RWPE2 (cell line): ENCODE measurements around the gene IL1RAPL1.

Experiments
- ATAC-seq: fragments of 200-7000 bp; cut with Tn5 transposase; 3 replicates; pipeline ENCODE4 v1.9.1; 2021; ENCODE audit warnings: low read depth
- DNase-seq: peaks from one replicate; pipeline ENCODE4 v3.0.0-alpha.2; 2020; ENCODE audit warnings: low spot score
- H3K27ac ChIP-seq: fragments of 450-650 bp; 2 replicates; pipeline ENCODE4 v1.5.1; 2017; ENCODE audit warnings: mild to moderate bottlenecking; ENCODE audit not compliant: poor library complexity, severe bottlenecking
- H3K27me3 ChIP-seq: fragments of 250-450 bp; sonication (Bioruptor Pico); 2 replicates; pipeline ENCODE4 v1.5.1; 2021; ENCODE audit warnings: mild to moderate bottlenecking, moderate library complexity; ENCODE audit not compliant: insufficient read depth, poor library complexity, severe bottlenecking
- H3K36me3 ChIP-seq: fragments of 250-450 bp; sonication (Bioruptor Pico); 2 replicates; pipeline ENCODE4 v1.5.1; 2020; ENCODE audit warnings: low read depth, mild to moderate bottlenecking, moderate library complexity
- H3K4me1 ChIP-seq: fragments of 250-450 bp; sonication (Bioruptor Pico); 2 replicates; pipeline ENCODE4 v1.5.1; 2021; ENCODE audit warnings: mild to moderate bottlenecking, moderate library complexity; ENCODE audit not compliant: insufficient read depth, poor library complexity, severe bottlenecking
- H3K4me3 ChIP-seq: fragments of 250-450 bp; sonication (Bioruptor Pico); 2 replicates; pipeline ENCODE4 v1.5.1; 2021; ENCODE audit warnings: mild to moderate bottlenecking, moderate library complexity; ENCODE audit not compliant: severe bottlenecking
- H3K9me3 ChIP-seq: fragments of 250-450 bp; sonication (Bioruptor Pico); 2 replicates; pipeline ENCODE4 v1.5.1; 2021; ENCODE audit warnings: mild to moderate bottlenecking, moderate library complexity; ENCODE audit not compliant: severe bottlenecking
- TF ChIP-seq, protein P1 (sequence below): fragments of 450-650 bp; IDR thresholded peaks from one replicate; pipeline ENCODE4 v1.5.1; 2017; ENCODE audit warnings: mild to moderate bottlenecking, moderate library complexity; ENCODE audit not compliant: poor library complexity, severe bottlenecking

IL1RAPL1 gene

DNA sequence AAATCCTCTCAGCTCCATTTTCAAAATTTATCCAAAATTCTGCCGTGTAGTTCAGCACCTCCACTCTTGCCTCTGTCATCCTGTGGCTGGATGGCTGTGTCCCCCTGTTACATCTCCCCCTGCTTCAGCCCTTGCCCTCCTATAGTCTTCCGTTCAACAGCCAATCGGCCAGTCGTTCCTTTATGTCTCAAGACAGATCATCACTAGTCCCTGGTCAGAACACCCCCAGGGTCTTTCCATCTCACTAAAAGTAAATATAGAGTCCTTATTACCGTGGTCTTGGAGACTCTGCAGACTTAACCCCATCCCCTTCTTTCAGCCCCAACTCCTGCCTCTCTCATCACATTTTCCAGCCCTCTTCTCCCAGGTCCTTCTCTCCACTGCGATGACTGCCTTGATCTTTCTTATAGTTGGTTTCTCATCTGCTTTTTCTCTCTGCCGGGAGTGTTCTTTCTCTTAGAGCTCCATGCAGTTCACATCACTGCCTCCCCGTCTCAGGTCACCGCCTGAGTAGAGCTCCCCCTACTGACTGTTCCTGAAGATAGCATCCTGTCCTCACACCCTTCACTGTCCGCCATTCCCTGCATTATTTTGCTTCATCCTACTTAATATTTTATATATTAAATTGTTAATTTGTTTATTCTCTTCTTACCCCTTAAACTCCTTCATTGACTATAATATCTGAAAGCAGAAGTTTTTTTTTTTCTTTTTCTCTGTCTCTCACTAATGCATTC, 891.3 kb downstream of the IL1RAPL1 start:
- H3K4me3 ChIP-seq: no peak overlapping the region
- no peak overlapping the region for H3K27ac ChIP-seq
- no peaks in the 10 kb centered on the region for H3K4me1 ChIP-seq
- no peak for DNase-seq
- H3K27me3 ChIP-seq: no peaks in the 10 kb centered on the region
- ATAC-seq: no peak
- no peaks in the 10 kb centered on the region for H3K9me3 ChIP-seq
- TF ChIP-seq, protein P1, sequence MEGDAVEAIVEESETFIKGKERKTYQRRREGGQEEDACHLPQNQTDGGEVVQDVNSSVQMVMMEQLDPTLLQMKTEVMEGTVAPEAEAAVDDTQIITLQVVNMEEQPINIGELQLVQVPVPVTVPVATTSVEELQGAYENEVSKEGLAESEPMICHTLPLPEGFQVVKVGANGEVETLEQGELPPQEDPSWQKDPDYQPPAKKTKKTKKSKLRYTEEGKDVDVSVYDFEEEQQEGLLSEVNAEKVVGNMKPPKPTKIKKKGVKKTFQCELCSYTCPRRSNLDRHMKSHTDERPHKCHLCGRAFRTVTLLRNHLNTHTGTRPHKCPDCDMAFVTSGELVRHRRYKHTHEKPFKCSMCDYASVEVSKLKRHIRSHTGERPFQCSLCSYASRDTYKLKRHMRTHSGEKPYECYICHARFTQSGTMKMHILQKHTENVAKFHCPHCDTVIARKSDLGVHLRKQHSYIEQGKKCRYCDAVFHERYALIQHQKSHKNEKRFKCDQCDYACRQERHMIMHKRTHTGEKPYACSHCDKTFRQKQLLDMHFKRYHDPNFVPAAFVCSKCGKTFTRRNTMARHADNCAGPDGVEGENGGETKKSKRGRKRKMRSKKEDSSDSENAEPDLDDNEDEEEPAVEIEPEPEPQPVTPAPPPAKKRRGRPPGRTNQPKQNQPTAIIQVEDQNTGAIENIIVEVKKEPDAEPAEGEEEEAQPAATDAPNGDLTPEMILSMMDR: peak; percentile 38
- H3K36me3 ChIP-seq: no peaks in the 10 kb centered on the region

GRCh38 chrX:29487214-29487613, 900.0 kb downstream of the IL1RAPL1 start:
- ATAC-seq (no peak), DNase-seq (no peak)
- no peaks in the 10 kb centered on the region for H3K9me3 ChIP-seq
- no peaks in the 10 kb centered on the region for H3K36me3 ChIP-seq
- TF ChIP-seq, protein P1: no peak
- H3K4me3 ChIP-seq: no peak overlapping the region
- no peaks in the 10 kb centered on the region for H3K27me3 ChIP-seq
- no peak overlapping the region for H3K27ac ChIP-seq
- H3K4me1 ChIP-seq: no peaks in the 10 kb centered on the region

DNA sequence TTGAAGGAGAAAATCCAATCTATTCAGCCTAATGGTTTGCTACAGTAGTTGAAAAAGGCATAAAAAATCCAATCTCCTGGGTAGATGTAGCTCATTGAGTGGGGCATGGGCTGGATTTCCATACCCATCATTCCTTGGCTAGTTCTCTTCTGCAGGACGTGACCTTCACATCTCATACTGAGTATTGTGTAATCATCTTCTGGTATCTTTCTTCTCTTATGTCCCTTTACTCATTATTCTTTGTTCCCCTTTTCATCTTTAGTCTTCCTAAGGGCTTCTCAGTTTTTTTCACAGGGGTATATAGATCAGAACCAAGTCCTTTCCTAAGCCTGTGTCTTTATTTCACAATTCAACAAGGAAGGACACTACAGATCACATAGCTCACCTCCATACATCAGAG, 900.5 kb downstream of the IL1RAPL1 start:
- TF ChIP-seq, protein P1: no peak
- H3K9me3 ChIP-seq: no peaks in the 10 kb centered on the region
- no peak overlapping the region for H3K27ac ChIP-seq
- no peaks in the 10 kb centered on the region for H3K27me3 ChIP-seq
- DNase-seq: no peak
- no peaks in the 10 kb centered on the region for H3K36me3 ChIP-seq
- no peak overlapping the region for H3K4me3 ChIP-seq
- no peak for ATAC-seq
- H3K4me1 ChIP-seq: no peaks in the 10 kb centered on the region

- Histone ChIP-seq H3K9me3 (no peaks in the 10 kb centered on the region), H3K27me3 (no peaks in the 10 kb centered on the region), H3K36me3 (no peaks in the 10 kb centered on the region), H3K4me3 (no peak overlapping the region), H3K27ac (no peak overlapping the region), H3K4me1 (no peaks in the 10 kb centered on the region)
- DNase-seq: no peak
- TF ChIP-seq, protein P1: no peak
- ATAC-seq: no peak
These were observed 901.7 kb downstream of the IL1RAPL1 start for GRCh38 chrX:29488919-29489318.

GRCh38 chrX:29490606-29491005, 903.4 kb downstream of the IL1RAPL1 start:
- no peak for DNase-seq
- Histone ChIP-seq H3K27ac (no peak overlapping the region), H3K27me3 (no peaks in the 10 kb centered on the region), H3K9me3 (no peaks in the 10 kb centered on the region), H3K4me3 (no peak overlapping the region), H3K36me3 (no peaks in the 10 kb centered on the region), H3K4me1 (no peaks in the 10 kb centered on the region)
- no peak for ATAC-seq
- TF ChIP-seq, protein P1: no peak
